OCI-LY1 (cell line): ENCODE measurements around the gene NID1.

Experiments
- EZH2 ChIP-seq: fragments of 200-600 bp; sonication (generic), shearing (Covaris generic); IDR thresholded peaks from 2 replicates; pipeline ENCODE4 v1.8.0; 2017; ENCODE audit warnings: borderline replicate concordance, mixed run types, mild to moderate bottlenecking, antibody characterized with exemption, low read length, moderate library complexity, mixed read lengths
- TF ChIP-seq, protein P1 (sequence below): fragments of 200-600 bp; sonication (generic), shearing (Covaris generic); IDR thresholded peaks from 2 replicates; pipeline ENCODE4 v1.5.1; 2017; ENCODE audit warnings: mild to moderate bottlenecking, antibody characterized with exemption, low read length, moderate library complexity, mixed read lengths

DNA sequence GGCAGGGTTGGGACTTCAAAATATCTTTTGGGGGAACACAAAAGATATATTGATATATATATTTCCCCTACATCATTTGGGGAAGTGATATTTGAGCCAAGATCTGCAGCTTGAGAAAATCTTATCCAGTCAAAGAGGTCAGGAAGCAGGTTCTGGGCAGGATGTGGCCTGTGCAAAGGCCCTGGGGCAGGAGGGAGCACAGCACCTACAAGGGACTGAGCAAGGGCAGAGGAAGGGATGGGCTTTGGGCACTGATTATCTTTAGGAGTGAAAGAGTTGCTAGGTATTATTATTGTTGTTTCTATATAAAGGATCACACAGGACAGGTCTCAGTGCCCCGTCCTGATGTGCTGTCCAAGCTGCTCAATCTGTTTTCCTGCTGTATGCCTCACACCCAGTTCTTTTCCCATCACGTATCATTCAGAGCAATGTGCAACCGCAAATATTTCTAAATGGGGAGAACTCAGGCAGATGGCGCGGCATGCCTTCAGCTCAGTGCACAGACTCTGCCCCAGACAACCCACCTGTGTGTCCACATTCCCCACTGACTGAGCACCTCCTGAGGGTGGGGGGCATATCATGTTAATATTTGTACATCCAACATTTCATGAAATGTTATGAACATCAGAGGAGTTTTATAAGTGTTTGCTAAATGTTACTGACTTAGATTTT, 49.3 kb upstream of the NID1 start:
- TF ChIP-seq, protein P1, sequence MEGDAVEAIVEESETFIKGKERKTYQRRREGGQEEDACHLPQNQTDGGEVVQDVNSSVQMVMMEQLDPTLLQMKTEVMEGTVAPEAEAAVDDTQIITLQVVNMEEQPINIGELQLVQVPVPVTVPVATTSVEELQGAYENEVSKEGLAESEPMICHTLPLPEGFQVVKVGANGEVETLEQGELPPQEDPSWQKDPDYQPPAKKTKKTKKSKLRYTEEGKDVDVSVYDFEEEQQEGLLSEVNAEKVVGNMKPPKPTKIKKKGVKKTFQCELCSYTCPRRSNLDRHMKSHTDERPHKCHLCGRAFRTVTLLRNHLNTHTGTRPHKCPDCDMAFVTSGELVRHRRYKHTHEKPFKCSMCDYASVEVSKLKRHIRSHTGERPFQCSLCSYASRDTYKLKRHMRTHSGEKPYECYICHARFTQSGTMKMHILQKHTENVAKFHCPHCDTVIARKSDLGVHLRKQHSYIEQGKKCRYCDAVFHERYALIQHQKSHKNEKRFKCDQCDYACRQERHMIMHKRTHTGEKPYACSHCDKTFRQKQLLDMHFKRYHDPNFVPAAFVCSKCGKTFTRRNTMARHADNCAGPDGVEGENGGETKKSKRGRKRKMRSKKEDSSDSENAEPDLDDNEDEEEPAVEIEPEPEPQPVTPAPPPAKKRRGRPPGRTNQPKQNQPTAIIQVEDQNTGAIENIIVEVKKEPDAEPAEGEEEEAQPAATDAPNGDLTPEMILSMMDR: no peak
- TF ChIP-seq EZH2: no peak
